HG03571 (cell line): ENCODE data around the gene ABO.
"Not testable (repeated sequence)": the region's sequence is repeated elsewhere in the genome, so short reads cannot be mapped to it uniquely, and the experiment has no call there.

Experiments
- ATAC-seq: cut with Tn5 transposase; IDR thresholded peaks from one replicate; pipeline ENCODE4 v1.9.1; 2021; ENCODE audit not compliant: unreplicated experiment

Gene ABO

GRCh38 chr9:133247632-133248031, 27.4 kb downstream of the ABO start:
- no peak for ATAC-seq

- no peak for ATAC-seq
Observed at GRCh38 chr9:133246991-133247390, 28.0 kb downstream of the ABO start.

GRCh38 chr9:133246562-133246961, 28.4 kb downstream of the ABO start:
- ATAC-seq, result no peak

- ATAC-seq, result no peak
Observed at GRCh38 chr9:133242991-133243390, 32.0 kb downstream of the ABO start.

- no peak for ATAC-seq
Observed at GRCh38 chr9:133242241-133242640, 32.8 kb downstream of the ABO start.

DNA sequence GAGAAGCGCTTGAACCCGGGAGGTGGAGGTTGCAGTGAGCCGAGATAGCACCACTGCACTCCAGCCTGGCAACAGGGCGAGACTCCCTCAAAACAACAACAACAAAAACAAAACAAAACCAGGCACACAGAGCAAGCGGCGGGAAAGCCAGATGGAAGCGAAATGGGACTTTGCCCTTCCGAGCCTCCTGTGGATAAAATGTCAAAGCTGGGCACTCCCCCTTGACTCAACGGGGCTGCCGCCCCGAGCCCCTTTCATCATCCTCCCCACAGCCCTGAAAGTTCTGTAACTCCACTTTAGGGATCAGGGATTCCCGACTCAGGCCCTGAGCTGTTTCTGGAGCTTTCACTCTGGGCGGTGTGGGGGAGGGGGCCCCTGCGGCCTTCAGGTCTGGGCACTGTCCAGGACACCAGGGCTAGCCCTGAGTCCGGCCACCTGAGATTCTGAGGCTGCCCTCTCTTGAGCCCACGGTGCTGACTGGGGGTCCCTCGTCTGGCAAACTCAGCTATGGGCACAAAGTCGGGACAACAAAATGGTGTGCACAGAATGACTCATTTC, 35.4 kb downstream of the ABO start:
- ATAC-seq, result no peak

DNA sequence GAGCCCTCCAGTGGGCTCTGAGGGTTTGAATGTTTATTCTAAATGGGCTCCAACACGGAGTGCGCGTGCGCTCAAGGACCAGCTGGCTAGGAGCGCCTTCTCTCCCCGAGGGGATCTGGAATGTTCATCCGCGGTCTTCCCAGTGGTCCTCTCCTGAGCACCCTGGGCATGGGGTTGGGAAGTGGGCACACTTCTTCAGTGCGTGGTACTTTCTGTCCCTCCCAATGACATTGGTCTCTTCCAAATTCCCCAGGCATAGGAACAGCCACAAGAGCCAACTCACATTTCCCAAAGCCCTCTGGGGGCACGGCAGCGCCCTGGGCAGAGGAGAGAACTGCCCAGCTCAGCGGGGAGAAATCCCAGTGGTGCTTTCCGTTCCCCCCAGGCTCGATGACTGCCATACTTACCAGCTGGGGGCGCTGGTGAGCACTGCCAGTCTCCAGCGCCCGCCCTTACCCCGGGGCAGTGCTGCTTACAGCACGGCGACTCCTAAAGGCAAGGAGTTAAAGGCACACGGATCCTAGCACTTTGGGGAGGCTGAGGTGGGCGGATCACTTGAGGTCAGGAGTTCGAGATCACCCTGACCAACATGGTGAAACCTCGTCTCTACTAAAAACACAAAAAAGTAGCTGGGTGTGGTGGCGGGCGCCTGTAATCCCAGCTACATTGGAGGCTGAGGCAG, 36.0 kb downstream of the ABO start:
- ATAC-seq, result no peak

GRCh38 chr9:133238272-133238850, 36.6 kb downstream of the ABO start:
- no peak for ATAC-seq

DNA sequence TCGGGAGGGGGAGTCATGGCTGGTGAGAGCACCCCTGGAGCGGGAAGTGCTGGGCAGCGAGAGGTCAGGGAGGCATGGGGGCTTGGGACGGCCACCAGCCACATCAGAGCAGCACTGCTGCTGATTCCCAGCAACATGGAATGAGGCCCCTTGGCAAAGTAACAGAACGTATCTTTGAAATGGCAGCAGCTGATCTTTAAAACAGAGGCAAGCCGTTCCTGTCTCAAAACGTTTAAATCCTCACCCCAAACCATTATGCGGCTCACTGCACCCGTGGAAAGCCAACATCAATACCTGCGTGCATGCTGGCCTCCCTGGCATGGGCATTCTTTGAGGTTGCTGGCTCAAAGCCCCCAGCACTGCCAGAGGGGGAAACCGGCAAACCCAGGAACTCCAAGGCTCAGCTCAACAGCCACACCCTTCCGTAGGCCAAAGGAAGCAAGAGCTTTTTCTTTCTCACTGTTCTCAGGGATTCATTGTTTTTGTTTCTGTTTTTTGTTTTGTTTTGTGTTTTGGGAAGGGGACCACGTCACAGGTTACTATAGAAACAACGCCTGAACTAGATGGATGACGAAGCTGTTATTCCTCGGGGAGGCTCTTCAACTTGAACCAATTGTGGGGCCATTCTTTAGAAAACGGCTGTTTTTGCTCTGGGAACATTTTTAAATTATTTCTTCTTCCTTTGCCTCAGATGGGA, 37.8 kb downstream of the ABO start:
- ATAC-seq, result no peak

DNA sequence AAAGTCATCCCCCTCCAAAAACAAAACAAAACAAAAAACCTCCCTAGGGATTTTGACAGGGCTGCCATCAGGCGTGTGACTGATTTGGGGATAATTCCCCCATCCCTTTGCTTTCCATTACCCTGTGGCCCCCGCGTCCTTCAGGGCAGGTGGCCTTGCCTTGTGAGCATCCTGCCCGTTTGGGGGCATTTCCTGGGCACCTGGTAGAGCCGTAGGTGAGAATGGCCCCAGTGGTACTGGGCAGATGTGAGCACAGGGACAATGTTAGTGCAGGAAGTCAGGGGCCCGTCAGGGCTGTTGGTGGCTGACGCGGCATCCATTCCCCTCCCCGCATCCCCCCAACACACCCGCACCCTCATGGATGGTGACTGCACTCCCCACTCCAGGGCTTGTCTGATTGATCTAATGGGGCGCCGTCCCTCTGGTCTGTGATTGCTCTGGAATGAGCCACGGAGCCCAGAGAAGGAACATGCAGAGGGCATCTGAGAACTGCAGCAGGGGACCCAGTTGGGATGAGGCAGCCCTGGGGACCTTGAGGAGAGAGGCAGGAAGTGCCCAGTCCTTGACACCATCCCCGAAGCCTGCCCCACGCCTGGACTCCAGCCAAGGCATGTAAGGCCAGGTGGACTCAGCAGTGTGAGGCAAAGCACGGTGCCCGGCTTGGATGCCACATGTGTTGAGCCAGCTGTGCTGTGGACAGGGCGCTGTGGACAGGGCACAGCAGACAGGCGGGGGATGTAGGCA, 38.5 kb downstream of the ABO start:
- ATAC-seq, result not testable (repeated sequence)

GRCh38 chr9:133235549-133236222, 39.3 kb downstream of the ABO start:
- ATAC-seq, result no peak

DNA sequence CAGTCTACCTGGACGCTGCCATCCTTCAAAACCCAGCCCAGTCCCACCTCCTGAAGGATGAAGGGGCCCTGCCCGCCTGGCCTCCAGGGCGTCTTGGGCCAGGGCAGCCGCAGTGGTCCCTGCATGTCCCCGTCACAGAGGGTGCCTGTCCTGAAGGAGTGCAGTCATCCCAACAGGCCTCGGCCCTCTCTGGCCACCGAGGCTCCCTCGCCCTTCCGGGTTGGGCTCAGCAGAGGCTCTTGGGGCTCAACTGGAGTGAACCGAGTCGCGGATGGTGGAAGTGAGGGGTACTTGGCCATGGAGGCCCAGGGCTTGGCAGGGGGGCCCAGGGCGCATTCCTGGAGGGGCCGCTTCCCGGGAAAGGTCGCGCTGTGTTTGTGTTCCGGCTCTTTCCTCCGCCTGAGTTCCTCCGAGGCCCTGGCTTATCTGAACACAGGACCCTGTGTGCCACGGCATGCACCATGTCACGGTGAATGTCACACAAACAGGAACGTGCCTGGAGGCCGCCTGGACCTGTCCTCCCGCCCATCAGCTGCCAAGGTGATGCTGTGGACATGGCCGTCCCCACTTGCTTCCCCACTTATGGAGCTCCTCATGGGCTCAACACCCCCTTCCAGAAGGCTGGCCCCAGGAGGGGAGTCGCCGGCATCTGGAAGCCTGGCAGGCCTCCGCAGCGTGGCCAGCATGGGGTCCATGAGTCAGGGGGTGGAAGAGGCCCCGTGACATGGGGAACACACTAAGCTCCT, 40.3 kb downstream of the ABO start:
- ATAC-seq, result no peak

DNA sequence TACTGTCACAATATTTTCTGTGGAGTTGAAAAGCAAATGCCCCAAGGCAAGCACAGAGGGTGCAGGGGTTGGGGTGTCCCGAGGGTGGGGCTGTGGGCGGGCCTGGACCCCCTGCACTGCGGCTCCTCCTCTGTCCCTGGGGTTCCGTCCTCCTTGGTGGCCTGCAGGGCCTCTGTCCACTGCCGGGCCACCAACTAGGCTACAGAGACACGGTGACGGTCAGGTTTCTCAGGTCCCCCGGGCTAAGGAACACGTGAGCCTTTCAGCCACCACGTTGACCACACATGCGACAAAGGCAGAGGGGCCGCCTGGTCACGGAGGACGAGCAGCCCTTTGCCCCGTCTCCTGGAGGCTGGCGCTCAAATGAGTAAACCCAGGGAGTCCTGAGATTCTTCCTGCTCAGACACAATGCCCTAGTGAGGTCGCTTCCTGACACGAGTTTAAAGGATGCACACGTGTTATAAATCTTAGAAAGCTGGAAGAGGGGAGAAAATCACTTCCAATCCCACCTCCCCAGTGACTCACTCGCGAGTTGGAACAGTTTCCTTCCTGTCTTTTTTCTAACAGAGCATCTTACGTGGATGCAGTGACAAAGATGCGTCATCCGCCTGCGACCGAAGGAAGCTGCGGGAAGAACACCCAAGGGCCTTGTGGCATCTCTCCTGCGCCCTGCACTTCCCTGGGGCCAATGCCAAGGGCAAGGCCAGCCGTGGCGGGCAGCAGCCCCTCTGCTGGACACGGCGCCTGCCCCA, 41.1 kb downstream of the ABO start:
- no peak for ATAC-seq

DNA sequence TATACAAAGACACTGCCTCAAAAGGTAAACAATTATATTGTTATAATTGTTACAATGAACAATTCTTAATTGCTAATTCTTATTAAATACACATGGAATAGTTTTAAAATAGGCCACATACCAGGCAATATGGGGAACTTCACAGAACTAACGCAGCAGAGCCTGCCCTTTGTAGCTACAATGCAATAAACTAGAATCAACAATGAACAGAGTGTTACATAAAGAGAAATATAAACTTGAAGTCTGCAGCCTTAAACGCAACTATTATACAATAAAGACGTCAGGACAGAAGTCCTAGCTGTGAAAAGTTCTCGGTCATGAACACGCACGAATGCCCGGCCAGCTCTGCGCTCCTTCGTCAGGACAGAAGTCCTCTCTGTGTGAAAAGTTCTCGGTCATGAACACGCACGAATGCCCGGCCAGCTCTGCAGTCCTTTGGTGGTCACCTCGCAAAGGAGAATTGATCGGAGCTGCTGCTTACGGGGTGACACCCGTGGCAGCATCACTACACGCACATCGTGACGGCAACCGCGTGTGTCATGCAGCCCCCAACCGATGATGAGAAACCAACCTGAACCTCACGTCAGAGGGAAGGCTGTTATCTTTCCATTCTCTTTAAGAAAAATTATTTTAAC, 43.0 kb downstream of the ABO start:
- not testable (repeated sequence) for ATAC-seq

DNA sequence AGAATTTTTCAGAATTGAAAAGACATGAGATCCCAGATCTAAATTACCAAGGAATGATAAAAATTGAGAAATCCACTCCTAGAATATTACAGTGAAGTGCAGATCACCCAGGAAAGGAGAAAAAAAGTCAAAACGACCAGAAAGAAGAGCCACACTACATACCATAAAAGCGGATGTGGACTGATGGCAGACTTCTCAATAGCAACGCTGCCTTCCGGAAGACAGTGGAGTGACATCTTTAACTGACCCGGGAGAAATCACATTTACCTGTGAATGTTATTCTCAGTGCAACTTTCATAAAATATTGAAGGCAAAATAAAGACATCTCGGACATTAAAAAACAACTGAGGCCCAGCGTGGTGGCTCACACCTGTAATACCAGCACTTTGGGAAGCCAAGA, 44.5 kb downstream of the ABO start:
- not testable (repeated sequence) for ATAC-seq

DNA sequence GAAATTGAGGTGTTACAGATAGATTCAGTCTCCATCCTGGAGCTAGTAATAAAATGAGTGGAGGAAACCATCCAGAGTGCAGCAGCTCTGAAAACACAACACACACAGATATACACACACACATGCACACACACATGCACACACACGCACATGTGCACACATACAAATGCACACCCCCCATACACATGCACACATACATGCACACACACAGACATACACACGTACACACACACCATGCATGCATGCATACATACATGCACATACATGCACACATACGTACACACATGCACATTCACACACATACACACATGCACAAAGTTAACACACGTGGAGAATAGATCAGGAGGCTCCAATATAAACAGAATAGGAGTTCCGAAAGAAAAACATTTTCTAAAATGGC, 44.9 kb downstream of the ABO start:
- no peak for ATAC-seq

- ATAC-seq, result not testable (repeated sequence)
Observed at GRCh38 chr9:133228474-133229193, 46.4 kb downstream of the ABO start.

DNA sequence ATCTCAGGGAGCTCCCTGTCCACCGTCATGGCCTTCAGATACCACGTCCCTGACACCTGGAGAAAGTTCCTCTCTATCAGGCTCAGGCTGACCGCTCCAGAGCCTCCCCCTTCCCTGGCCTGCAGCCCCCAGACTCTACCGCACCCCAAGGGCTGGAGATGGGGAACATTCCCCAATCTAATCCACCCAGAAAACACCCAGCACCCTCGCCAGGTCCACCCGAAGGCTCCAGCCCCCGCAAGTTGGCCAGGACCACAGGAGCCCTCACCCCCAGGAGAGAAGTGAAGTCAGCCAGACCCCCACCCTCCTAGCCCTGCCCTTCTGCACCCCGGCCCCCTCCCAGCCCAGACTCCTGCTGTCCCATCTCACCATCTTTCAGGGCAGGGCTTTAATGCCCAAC, 47.0 kb downstream of the ABO start:
- ATAC-seq, result not testable (repeated sequence)
